ENCODE measurements around the gene MSH2. TPM values are rescaled to one million over a fixed set of nuclear protein-coding genes. Genes with fewer than 3 reads are reported as not detected.

Gene MSH2
- total and polyA plus RNA-seq, 2 donors (not counting 3 experiments of a cell fraction or from before 2014, with no cell fraction given) = 9.7 to 30.5 TPM

DNA sequence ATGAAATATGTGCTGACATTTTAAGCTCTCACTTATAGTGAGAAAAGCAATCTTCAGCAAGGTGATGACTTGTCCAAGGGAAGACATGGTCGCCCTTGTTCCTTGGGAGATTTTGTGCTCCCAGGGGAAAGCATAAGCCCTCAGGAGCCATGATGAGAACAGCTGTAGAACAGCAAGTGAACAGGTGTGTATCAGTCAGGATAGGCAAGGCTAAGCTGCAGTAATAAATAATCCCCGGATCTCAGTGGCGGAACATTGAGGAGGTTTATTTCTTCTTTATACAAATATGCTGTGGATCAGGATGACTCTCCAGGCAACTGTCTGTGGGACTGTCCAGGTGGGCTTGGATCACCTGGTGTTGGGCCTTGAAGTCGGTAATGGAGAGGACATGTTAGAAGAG lies 103.1 kb downstream of the MSH2 start:
- Histone ChIP-seq H2AFZ (ENCODE audit: low read depth, low read length) (no peak overlapping the region), H3K9me3 (replicated peaks; ENCODE audit: control insufficient read depth, insufficient read depth, low read length) (no peaks in the 10 kb centered on the region), H3K9ac (replicated peaks; ENCODE audit: extremely low read depth, insufficient read depth, low read length) (no peak overlapping the region), H4K20me1 (replicated peaks; ENCODE audit: control insufficient read depth, extremely low read depth, insufficient read depth, low read length) (no peaks in the 10 kb centered on the region), H3K9me1 (replicated peaks; ENCODE audit: control insufficient read depth, extremely low read depth, insufficient read depth, low read length) (no peaks in the 10 kb centered on the region), H3K79me2 (ENCODE audit: control insufficient read depth, insufficient read depth, low read length) (no peaks in the 10 kb centered on the region), H3K4me1 (ENCODE audit: control insufficient read depth, extremely low read depth, insufficient read depth, low read length) (peaks cover 30% of the 10 kb centered on the region), H3K4me3 (replicated peaks in 1 of 3; ENCODE audit: insufficient read depth in 1 of 3, low read depth in 1 of 3, low read length in 3 of 3) (no peak overlapping the region), H3K4me2 (ENCODE audit: insufficient read depth, low read length) (no peak overlapping the region), H3K36me3 (ENCODE audit: control insufficient read depth in 2 of 2, extremely low read depth in 1 of 2, insufficient read depth in 2 of 2, low read length in 2 of 2) (no peaks in the 10 kb centered on the region), H3K27me3 (ENCODE audit: control insufficient read depth in 2 of 2, insufficient read depth in 2 of 2, low read length in 2 of 2) (no peaks in the 10 kb centered on the region), H3K27ac (ENCODE audit: insufficient read depth, low read depth, low read length) (no peak overlapping the region)
- FAIRE-seq (no peak), DNase-seq (ENCODE audit: low read depth, low spot score) (no peak)
- dilution Hi-C loops (cut with MboI; ENCODE audit: extremely low pct_ligation_motif_present, low sequenced_read_pairs) (no loop called here), intact Hi-C loops (cut with micrococcal nuclease) (no loop called here)
- POLR2A ChIA-PET = no interaction called here
- BruUV-seq (replicated peaks) = no TSS peak
- no peak for TF ChIP-seq POLR2AphosphoS5 (IDR thresholded peaks at IDR 0.05; ENCODE audit: insufficient read depth, low read depth, low read length)
- TF ChIP-seq, protein P1, sequence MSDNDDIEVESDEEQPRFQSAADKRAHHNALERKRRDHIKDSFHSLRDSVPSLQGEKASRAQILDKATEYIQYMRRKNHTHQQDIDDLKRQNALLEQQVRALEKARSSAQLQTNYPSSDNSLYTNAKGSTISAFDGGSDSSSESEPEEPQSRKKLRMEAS (IDR thresholded peaks at IDR 0.05; ENCODE audit: insufficient read depth, insufficient read length) = no peak
- TF ChIP-seq, protein P2, sequence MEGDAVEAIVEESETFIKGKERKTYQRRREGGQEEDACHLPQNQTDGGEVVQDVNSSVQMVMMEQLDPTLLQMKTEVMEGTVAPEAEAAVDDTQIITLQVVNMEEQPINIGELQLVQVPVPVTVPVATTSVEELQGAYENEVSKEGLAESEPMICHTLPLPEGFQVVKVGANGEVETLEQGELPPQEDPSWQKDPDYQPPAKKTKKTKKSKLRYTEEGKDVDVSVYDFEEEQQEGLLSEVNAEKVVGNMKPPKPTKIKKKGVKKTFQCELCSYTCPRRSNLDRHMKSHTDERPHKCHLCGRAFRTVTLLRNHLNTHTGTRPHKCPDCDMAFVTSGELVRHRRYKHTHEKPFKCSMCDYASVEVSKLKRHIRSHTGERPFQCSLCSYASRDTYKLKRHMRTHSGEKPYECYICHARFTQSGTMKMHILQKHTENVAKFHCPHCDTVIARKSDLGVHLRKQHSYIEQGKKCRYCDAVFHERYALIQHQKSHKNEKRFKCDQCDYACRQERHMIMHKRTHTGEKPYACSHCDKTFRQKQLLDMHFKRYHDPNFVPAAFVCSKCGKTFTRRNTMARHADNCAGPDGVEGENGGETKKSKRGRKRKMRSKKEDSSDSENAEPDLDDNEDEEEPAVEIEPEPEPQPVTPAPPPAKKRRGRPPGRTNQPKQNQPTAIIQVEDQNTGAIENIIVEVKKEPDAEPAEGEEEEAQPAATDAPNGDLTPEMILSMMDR (IDR thresholded peaks at IDR 0.05; ENCODE audit: extremely low read depth in 1 of 2, insufficient read depth in 1 of 2, low read depth in 1 of 2, low read length in 2 of 2) = no peak
- TF ChIP-seq JUN (IDR thresholded peaks at IDR 0.05; ENCODE audit: borderline replicate concordance, insufficient read depth, insufficient read length, low read depth) = no peak
- TF ChIP-seq EZH2 (IDR thresholded peaks at IDR 0.05; ENCODE audit: borderline replicate concordance, low read depth, low read length, severe bottlenecking) = no peak
- TF ChIP-seq GATA2 (IDR thresholded peaks at IDR 0.05; ENCODE audit: insufficient read depth, insufficient read length, low read depth, low read length) = no peak
- TF ChIP-seq FOS (IDR thresholded peaks at IDR 0.05; ENCODE audit: borderline replicate concordance, insufficient read depth, low read length) = no peak
- TF ChIP-seq MYC (IDR thresholded peaks at IDR 0.05; ENCODE audit: low read depth, low read length) = no peak
- TF ChIP-seq POLR2A (IDR thresholded peaks at IDR 0.05; ENCODE audit: low read depth, low read length) = no peak
- CTCF ChIA-PET = no interaction called here
